GM18517 (cell line): Measurements from ENCODE around the gene NFATC2.

Experiments
- ATAC-seq: cut with Tn5 transposase; IDR thresholded peaks from one replicate; pipeline ENCODE4 v1.9.1; 2021; ENCODE audit warnings: mild to moderate bottlenecking, moderate library complexity; ENCODE audit not compliant: unreplicated experiment

Gene NFATC2

GRCh38 chr20:51457533-51457932 lies 85.0 kb downstream of the NFATC2 start:
- ATAC-seq: no peak

GRCh38 chr20:51456511-51457509 lies 85.7 kb downstream of the NFATC2 start:
- no peak for ATAC-seq

GRCh38 chr20:51454250-51454865 lies 88.2 kb downstream of the NFATC2 start:
- ATAC-seq: no peak

- no peak for ATAC-seq
Measured at GRCh38 chr20:51452734-51453365, 89.7 kb downstream of the NFATC2 start.

GRCh38 chr20:51452091-51452613 lies 90.4 kb downstream of the NFATC2 start:
- no peak for ATAC-seq

GRCh38 chr20:51451484-51451883 lies 91.0 kb downstream of the NFATC2 start:
- ATAC-seq: no peak

- ATAC-seq: no peak
Measured at GRCh38 chr20:51450984-51451383, 91.5 kb downstream of the NFATC2 start.

GRCh38 chr20:51450221-51450712 lies 92.3 kb downstream of the NFATC2 start:
- no peak for ATAC-seq

- no peak for ATAC-seq
Measured at GRCh38 chr20:51449498-51450220, 92.9 kb downstream of the NFATC2 start.

- ATAC-seq: no peak
Measured at GRCh38 chr20:51447765-51448148, 94.8 kb downstream of the NFATC2 start.

- no peak for ATAC-seq
Measured at GRCh38 chr20:51447097-51447764, 95.3 kb downstream of the NFATC2 start.

- no peak for ATAC-seq
Measured at GRCh38 chr20:51446656-51447055, 95.9 kb downstream of the NFATC2 start.

- ATAC-seq: no peak
Measured at GRCh38 chr20:51446230-51446629, 96.3 kb downstream of the NFATC2 start.

- ATAC-seq: no peak
Measured at GRCh38 chr20:51445591-51445990, 96.9 kb downstream of the NFATC2 start.

GRCh38 chr20:51444922-51445438 lies 97.5 kb downstream of the NFATC2 start:
- ATAC-seq: no peak

GRCh38 chr20:51444467-51444866 lies 98.1 kb downstream of the NFATC2 start:
- no peak for ATAC-seq

- no peak for ATAC-seq
Measured at GRCh38 chr20:51442602-51443001, 99.9 kb downstream of the NFATC2 start.

GRCh38 chr20:51440589-51440988 lies 101.9 kb downstream of the NFATC2 start:
- ATAC-seq: no peak

- no peak for ATAC-seq
Measured at GRCh38 chr20:51439160-51439689, 103.3 kb downstream of the NFATC2 start.

- ATAC-seq: no peak
Measured at GRCh38 chr20:51438136-51438535, 104.4 kb downstream of the NFATC2 start.
